SK-N-SH treated with all-trans-retinoic acid at 6 μM for 48 hours (cell line): Measurements from ENCODE around the gene LRMDA.

Experiments used
- ATAC-seq: fragments of 200-7000 bp; cut with Tn5 transposase; 3 replicates; pipeline ENCODE4 v1.9.1; 2020; ENCODE audit warnings: mild to moderate bottlenecking, moderate library complexity
- ARNTL ChIP-seq: fragments of 450-650 bp; formaldehyde crosslinking; IDR thresholded peaks from 2 replicates; pipeline ENCODE4 v1.5.0; 2020; ENCODE audit warnings: low read depth, mild to moderate bottlenecking, moderate library complexity, borderline replicate concordance
- BACH2 ChIP-seq: fragments of 250-450 bp; sonication (Bioruptor Pico); IDR thresholded peaks from 2 replicates; pipeline ENCODE4 v1.9.0; 2021; ENCODE audit warnings: mild to moderate bottlenecking, borderline replicate concordance
- CREB5 ChIP-seq: fragments of 250-450 bp; sonication (Bioruptor Pico); IDR thresholded peaks from 2 replicates; pipeline ENCODE4 v1.5.1; 2020; ENCODE audit warnings: low read depth, mild to moderate bottlenecking, moderate library complexity
- CSDC2 ChIP-seq: fragments of 250-450 bp; sonication (Bioruptor Pico); IDR thresholded peaks from 2 replicates; pipeline ENCODE4 v1.5.0; 2020; ENCODE audit warnings: mild to moderate bottlenecking, moderate library complexity
- CSRNP3 ChIP-seq: fragments of 250-450 bp; sonication (Bioruptor Pico); IDR thresholded peaks from 2 replicates; pipeline ENCODE4 v1.5.1; 2021; ENCODE audit warnings: mild to moderate bottlenecking, moderate library complexity
- ESRRG ChIP-seq: fragments of 250-450 bp; sonication (Bioruptor Pico); IDR thresholded peaks from 2 replicates; pipeline ENCODE4 v1.6.1; 2021; ENCODE audit warnings: mild to moderate bottlenecking
- GLIS3 ChIP-seq: fragments of 250-450 bp; sonication (Bioruptor Pico); IDR thresholded peaks from 2 replicates; pipeline ENCODE4 v1.5.0; 2020; ENCODE audit warnings: mild to moderate bottlenecking, moderate library complexity
- ISL1 ChIP-seq: fragments of 250-450 bp; sonication (Bioruptor Pico); IDR thresholded peaks from 2 replicates; pipeline ENCODE4 v2.1.2; 2022; ENCODE audit warnings: mild to moderate bottlenecking, moderate library complexity
- OSR1 ChIP-seq: fragments of 250-450 bp; sonication (Bioruptor Pico); IDR thresholded peaks from 2 replicates; pipeline ENCODE4 v1.8.0; 2022; ENCODE audit warnings: moderate library complexity, mild to moderate bottlenecking, inconsistent platforms
- POU6F1 ChIP-seq: fragments of 250-450 bp; sonication (Bioruptor Pico); IDR thresholded peaks from 2 replicates; pipeline ENCODE4 v1.8.0; 2021; ENCODE audit warnings: low read depth, mild to moderate bottlenecking, moderate library complexity, borderline replicate concordance
- RARB ChIP-seq: fragments of 250-450 bp; sonication (Bioruptor Pico); IDR thresholded peaks from 2 replicates; pipeline ENCODE4 v1.8.0; 2021; ENCODE audit warnings: mild to moderate bottlenecking, moderate library complexity
- SNAI2 ChIP-seq: fragments of 250-450 bp; sonication (Bioruptor Pico); IDR thresholded peaks from 2 replicates; pipeline ENCODE4 v1.5.0; 2020; ENCODE audit warnings: mild to moderate bottlenecking, moderate library complexity
- TCF4 ChIP-seq: fragments of 250-450 bp; sonication (Bioruptor Pico); IDR thresholded peaks from 2 replicates; pipeline ENCODE4 v1.8.0; 2021; ENCODE audit warnings: mild to moderate bottlenecking, moderate library complexity, borderline replicate concordance
- TOX ChIP-seq: fragments of 250-450 bp; sonication (Bioruptor Pico); IDR thresholded peaks from 2 replicates; pipeline ENCODE4 v1.8.0; 2021; ENCODE audit warnings: mild to moderate bottlenecking, moderate library complexity, borderline replicate concordance
- TSHZ2 ChIP-seq: fragments of 250-450 bp; sonication (Bioruptor Pico); IDR thresholded peaks from 2 replicates; pipeline ENCODE4 v1.5.0; 2020; ENCODE audit warnings: mild to moderate bottlenecking, moderate library complexity
- ZC3H10 ChIP-seq: fragments of 250-450 bp; sonication (Bioruptor Pico); IDR thresholded peaks from 2 replicates; pipeline ENCODE4 v1.5.1; 2021; ENCODE audit warnings: mild to moderate bottlenecking, moderate library complexity
- ZFP30 ChIP-seq: fragments of 450-650 bp; formaldehyde crosslinking; IDR thresholded peaks from 2 replicates; pipeline ENCODE4 v1.5.0; 2022; ENCODE audit warnings: mild to moderate bottlenecking, moderate library complexity
- ZNF565 ChIP-seq: fragments of 450-650 bp; formaldehyde crosslinking; conservative IDR thresholded peaks from 2 replicates; pipeline ENCODE4 v1.5.0; 2020; ENCODE audit warnings: low read depth, mild to moderate bottlenecking, moderate library complexity
- ZNF70 ChIP-seq: fragments of 450-650 bp; formaldehyde crosslinking; IDR thresholded peaks from 2 replicates; pipeline ENCODE4 v1.5.0; 2020; ENCODE audit warnings: mild to moderate bottlenecking, moderate library complexity
- ZNF8 ChIP-seq: fragments of 450-650 bp; formaldehyde crosslinking; IDR thresholded peaks from 2 replicates; pipeline ENCODE4 v1.5.0; 2020; ENCODE audit warnings: mild to moderate bottlenecking, moderate library complexity

Gene LRMDA

GRCh38 chr10:75624638-75625037 lies 193.2 kb downstream of the LRMDA start:
- no peak for TF ChIP-seq ARNTL
- TF ChIP-seq CSRNP3 = no peak
- TF ChIP-seq ZFP30 = no peak
- no peak for TF ChIP-seq TCF4 (CRISPR knock-in tag)
- TF ChIP-seq CSDC2 (CRISPR knock-in tag) = no peak
- no peak for TF ChIP-seq ISL1 (CRISPR knock-in tag)
- no peak for TF ChIP-seq TSHZ2
- no peak for TF ChIP-seq POU6F1 (CRISPR knock-in tag)
- TF ChIP-seq ZNF8 = no peak
- TF ChIP-seq, all 23 proteins: peak for 0
- no peak for ATAC-seq

GRCh38 chr10:75630746-75631145 lies 199.3 kb downstream of the LRMDA start:
- no peak for TF ChIP-seq ZC3H10 (CRISPR knock-in tag)
- no peak for TF ChIP-seq ZNF565 (CRISPR knock-in tag)
- no peak for TF ChIP-seq GLIS3 (CRISPR knock-in tag)
- no peak for TF ChIP-seq TCF4 (CRISPR knock-in tag)
- TF ChIP-seq BACH2 (CRISPR knock-in tag) = no peak
- no peak for TF ChIP-seq OSR1
- TF ChIP-seq ARNTL = no peak
- no peak for TF ChIP-seq TSHZ2
- TF ChIP-seq CSDC2 (CRISPR knock-in tag) = no peak
- no peak for TF ChIP-seq POU6F1 (CRISPR knock-in tag)
- no peak for TF ChIP-seq SNAI2 (CRISPR knock-in tag)
- ATAC-seq = no peak

- no peak for ATAC-seq
- TF ChIP-seq ZNF70 (CRISPR knock-in tag) (no peak), ZNF565 (CRISPR knock-in tag) (no peak), ESRRG (CRISPR knock-in tag) (no peak), ARNTL (no peak), TOX (CRISPR knock-in tag) (no peak), POU6F1 (CRISPR knock-in tag) (no peak), RARB (no peak), ISL1 (CRISPR knock-in tag) (no peak), CREB5 (CRISPR knock-in tag) (no peak), CSRNP3 (no peak)
Measured at GRCh38 chr10:75632805-75633462, 201.5 kb downstream of the LRMDA start.
